LHCN-M2 (cell line): Measurements from ENCODE around the gene TRAF1. TPM values are rescaled to one million over a fixed set of nuclear protein-coding genes. Genes with fewer than 3 reads are reported as not detected.

Experiments used
- DNase-seq: peaks from one replicate; pipeline ENCODE4 v3.0.0-alpha.2; 2012; ENCODE audit warnings: low read depth
- total RNA-seq: library from RNA; depleted of rRNA; stranded (reverse); fragments of >200 nt; gene quantifications from 2 replicates; pipeline ENCODE4 v1.2.3, GENCODE V29; 2014

Gene TRAF1
- total RNA-seq, 1 experiment from 2014 or later, result 0.98 TPM

GRCh38 chr9:120924698-120925534 lies 1.7 kb downstream of the TRAF1 start:
- peak; percentile 55 for DNase-seq

- no peak for DNase-seq
Observed at GRCh38 chr9:120923620-120924328, 2.8 kb downstream of the TRAF1 start.

- DNase-seq, result no peak
Observed at GRCh38 chr9:120922404-120923195, 4.0 kb downstream of the TRAF1 start.

GRCh38 chr9:120921661-120922181 lies 4.9 kb downstream of the TRAF1 start:
- no peak for DNase-seq

- no peak for DNase-seq
Observed at GRCh38 chr9:120920806-120921178, 5.8 kb downstream of the TRAF1 start.

GRCh38 chr9:120919843-120920805 lies 6.5 kb downstream of the TRAF1 start:
- DNase-seq, result no peak

- no peak for DNase-seq
Observed at GRCh38 chr9:120918931-120919842, 7.4 kb downstream of the TRAF1 start.

- no peak for DNase-seq
Observed at GRCh38 chr9:120917929-120918762, 8.4 kb downstream of the TRAF1 start.

- no peak for DNase-seq
Observed at GRCh38 chr9:120916991-120917880, 9.4 kb downstream of the TRAF1 start.

GRCh38 chr9:120916588-120916987 lies 10.0 kb downstream of the TRAF1 start:
- peak; percentile 82 for DNase-seq

GRCh38 chr9:120915854-120916470 lies 10.6 kb downstream of the TRAF1 start:
- DNase-seq, result no peak

GRCh38 chr9:120914953-120915352 lies 11.6 kb downstream of the TRAF1 start:
- DNase-seq, result no peak

- no peak for DNase-seq
Observed at GRCh38 chr9:120914396-120914795, 12.2 kb downstream of the TRAF1 start.

- no peak for DNase-seq
Observed at GRCh38 chr9:120913647-120914264, 12.8 kb downstream of the TRAF1 start.

- DNase-seq, result no peak
Observed at GRCh38 chr9:120912958-120913646, 13.5 kb downstream of the TRAF1 start.

GRCh38 chr9:120911295-120911837 lies 15.2 kb downstream of the TRAF1 start:
- DNase-seq, result no peak
